GM18867 (cell line): ENCODE data around the gene LANCL3.
A peak's percentile ranks its signal among the peaks of the same experiment; 100 is the strongest.
"Not testable (repeated sequence)": the region's sequence is repeated elsewhere in the genome, so short reads cannot be mapped to it uniquely, and the experiment has no call there.

ENCODE experiments used
- ATAC-seq: cut with Tn5 transposase; IDR thresholded peaks from one replicate; pipeline ENCODE4 v1.9.1; 2021; ENCODE audit warnings: mild to moderate bottlenecking, moderate library complexity; ENCODE audit not compliant: unreplicated experiment

LANCL3 gene

DNA sequence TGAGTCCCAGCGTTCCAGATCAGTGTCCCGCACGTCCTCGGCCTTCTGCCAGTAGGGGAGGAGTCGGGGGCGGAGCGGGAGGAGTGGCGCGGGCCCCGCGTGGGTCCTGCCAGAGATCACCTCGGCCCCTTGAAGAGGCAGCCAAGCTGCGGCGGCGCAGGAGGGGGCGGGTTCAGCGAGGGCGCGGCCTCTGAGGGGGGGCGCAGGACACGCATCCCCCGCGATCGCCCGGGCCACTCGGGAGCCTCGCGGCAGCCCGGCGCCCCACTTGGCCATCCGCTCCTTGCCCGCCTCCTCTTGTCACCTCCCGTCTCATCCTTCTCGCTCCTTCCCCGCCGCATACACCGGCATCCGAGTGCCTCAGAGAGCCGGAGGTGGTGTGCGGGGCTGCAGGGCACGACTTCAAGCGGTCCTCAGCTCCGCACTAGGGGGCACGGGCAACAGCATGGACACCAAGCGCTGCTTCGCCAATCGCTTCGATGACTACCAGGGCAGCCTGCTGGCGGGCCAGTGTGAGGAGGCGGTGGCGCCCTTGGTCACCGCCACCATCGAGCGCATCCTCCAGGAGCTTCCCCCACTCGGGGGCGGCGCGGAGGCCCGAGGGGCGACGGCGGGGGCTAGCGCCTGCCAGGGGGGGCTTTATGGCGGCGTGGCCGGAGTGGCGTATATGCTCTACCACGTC is at the start of gene LANCL3:
Gene LANCL3, plus strand, starts transcription at position 236 of the 682 bp plus-strand sequence. Its CDS starts 210 bp downstream, at position 446.
- peak; percentile 40 for ATAC-seq

DNA sequence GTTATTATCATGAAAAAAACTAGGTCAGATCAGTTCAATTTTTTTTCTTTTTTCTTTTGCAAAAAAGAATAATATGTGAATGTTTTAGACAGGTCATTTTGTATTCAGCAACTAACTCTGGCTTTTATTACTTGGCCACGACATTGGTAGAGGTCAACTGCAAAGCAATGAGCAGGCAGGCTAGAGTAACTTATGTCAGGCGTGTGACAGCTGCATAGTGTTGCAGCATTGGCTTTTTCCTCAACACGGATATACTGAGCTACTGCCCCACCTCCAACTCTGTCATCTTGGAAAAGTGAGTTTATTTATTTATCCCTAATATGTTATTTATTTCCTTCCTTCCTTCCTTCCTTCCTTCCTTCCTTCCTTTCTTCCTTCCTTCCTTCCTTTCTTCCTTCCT is 47.8 kb upstream of the LANCL3 start:
- not testable (repeated sequence) for ATAC-seq

DNA sequence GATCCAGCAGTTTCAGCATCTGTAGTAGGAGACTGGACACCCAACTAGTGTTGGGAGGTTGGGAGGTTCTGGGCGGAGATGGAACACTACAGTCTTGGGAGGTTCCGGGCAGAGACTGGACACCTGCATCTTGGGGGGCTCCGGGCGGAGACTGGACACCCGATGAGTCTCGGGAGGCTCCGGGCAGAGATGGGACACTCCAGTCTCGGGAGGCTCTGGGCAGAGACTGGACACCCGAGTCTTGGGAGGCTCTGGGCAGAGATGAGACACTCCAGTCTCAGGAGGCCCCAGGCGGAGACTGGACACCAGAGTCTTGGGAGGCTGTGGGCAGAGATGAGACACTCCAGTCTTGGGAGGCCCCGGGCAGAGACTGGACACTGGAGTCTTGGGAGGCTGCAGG is 29.5 kb upstream of the LANCL3 start:
- no peak for ATAC-seq

DNA sequence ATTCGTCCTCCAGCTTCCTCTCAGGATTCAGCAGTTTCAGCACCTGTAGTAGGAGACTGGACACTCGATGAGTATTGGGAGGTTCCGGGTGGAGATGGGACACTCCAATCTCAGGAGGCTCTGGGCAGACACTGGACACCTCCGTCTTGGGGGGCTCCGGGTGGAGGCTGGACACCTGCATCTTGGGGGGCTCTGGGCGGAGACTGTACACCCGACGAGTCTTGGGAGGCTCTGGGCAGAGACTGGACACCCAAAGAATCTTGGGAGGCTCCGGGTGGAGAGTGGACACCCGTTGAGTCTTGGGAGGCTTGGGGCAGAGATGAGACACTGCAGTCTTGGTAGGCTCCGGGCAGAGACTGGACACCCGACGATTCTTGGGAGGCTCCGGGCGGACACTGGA is 28.7 kb upstream of the LANCL3 start:
- no peak for ATAC-seq

DNA sequence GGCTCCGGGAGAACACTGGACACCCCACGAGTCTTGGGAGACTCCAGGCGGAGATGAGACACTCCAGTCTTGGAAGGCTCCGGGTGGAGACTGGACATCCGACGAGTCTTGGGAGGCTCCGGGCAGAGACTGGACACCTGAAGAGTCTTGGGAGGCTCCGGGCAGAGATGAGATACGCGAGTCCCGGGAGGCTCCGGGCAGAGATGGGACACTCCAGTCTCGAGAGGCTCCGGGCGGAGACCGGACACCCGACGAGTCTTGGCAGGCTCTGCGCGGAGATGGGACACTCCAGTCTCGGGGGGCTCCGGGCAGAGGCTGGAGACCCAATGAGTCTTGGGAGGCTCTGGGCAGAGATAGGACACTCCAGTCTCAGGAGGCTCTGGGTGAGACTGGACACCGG is 28.1 kb upstream of the LANCL3 start:
- no peak for ATAC-seq

DNA sequence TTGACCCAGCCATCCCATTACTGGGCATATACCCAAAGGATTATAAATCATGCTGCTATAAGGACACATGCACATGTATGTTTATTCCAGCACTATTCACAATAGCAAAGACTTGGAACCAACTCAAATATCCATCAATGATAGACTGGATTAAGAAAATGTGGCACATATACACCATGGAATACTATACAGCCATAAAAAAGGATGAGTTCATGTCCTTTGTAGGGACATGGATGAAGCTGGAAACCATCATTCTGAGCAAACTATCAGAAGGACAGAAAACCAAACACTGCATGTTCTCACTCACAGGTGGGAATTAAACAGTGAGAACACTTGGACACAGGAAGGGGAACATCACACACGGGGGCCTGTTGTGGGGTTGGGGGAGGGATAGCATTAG is 26.9 kb upstream of the LANCL3 start:
- ATAC-seq, result not testable (repeated sequence)

DNA sequence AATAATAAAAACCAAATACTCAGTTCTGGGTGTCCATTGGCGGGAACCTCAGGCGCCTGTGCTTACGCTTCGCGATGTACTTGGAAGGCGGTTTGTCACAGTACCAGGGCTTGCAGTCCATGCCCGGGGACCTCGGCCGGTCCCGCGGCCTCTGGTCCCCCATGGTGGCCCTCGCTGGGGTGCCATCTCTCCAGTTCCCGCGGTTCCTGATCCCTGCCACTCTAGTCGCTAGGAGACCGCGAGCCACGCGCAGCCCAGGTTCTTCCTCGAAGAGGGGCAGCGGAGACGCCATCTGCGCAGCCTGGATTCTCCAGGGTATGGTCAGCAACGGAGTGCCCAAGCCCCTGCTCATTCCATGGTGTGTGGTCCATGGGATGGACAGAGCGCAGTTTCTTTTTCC is 26.4 kb upstream of the LANCL3 start:
- no peak for ATAC-seq

DNA sequence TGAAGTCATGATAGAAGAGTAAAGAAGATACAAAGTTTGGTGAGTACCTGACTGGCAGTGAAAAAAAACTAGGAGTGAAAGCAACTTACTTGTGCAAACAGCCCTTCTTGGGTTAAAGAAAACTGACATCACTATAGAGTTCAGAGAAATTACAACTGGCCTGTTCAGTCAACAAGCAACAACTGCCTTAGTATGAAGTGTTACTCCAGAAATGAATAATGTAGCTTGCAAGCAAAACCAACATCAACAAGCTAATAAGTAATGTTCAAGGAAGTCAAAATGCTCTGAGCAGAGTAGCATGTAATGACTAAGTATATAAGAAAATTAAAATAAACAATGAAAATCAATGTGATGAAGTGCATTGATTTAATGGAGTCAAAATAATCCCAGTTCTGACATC is 21.8 kb upstream of the LANCL3 start:
- not testable (repeated sequence) for ATAC-seq

DNA sequence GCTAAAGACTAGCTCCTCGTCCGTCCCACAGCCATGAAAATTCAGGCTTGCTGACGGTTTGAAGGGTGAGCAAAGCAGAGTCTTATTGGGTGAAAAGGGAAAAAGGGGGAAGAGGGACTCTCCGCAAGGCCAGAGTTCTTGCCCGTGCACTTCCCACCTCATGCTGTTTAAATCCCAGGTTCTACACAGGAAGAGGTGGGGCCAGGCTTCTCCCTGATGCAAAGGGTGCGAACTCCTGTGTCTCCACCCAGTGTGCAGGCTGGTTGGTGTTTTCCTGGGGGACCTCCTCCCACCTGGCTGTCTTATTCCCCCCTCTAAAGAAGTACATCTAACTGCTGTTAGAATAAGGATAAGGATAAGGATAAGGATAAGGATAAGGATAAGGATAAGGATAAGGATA is 18.0 kb upstream of the LANCL3 start:
- no peak for ATAC-seq

DNA sequence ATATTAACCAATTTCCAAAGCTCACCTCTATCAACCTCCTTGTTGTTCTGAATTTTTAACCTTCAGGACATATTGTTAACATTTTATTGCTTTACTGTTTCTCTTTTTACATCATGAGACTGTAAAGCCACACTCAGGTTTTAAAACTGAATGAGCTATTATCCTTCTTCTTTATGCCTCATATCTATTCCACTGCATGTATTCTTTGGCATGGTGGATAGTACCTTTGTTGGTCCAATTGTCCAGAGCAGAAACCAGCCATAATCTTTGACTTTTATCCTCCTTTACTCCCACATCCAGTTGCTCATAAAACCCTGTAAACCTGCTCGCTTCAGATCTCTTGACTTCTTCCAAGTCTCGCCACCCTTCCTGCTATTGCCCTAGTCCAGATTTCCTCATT is 6.2 kb upstream of the LANCL3 start:
- not testable (repeated sequence) for ATAC-seq

DNA sequence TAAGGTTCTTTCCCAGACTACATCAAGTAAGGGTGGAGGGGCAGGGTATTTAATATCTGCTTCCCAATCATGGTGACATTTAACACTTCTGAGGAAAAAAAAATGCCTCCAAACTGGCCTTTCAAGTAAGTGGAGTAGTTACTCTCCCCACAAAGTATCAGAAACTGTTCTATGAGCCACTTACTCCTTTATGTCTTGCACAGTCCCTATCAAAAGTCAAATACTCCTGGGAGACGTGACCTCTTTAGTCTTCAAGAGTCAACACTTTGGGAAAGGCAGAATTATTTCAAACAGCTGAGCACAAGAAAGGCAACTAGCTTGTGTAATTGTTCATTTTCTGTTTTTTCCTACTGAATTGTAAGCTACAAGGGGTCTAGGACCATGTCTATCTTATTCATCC is 1.1 kb upstream of the LANCL3 start:
- not testable (repeated sequence) for ATAC-seq

DNA sequence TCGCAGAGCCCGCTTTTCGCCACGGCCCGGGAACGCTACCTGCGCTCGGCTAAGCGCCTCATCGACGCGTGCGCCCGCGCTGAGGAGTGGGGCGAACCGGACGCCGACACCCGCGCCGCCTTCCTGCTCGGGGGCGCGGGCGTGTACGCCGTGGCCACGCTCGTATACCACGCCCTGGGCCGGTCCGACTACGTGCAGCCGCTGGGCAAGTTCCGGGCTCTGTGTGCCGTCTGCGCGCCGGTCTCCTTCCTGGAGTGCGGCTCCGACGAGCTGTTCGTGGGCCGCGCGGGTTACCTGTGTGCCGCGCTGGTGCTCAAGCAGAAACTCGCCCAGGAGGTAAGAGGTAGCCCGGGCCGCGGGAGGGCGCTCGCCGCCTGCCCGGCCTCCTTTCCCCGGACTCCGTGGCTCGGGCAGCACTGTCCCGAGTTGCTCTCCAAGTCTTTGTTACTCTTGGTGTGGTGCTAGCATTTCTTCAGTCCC is 687 bp downstream of the LANCL3 start:
- ATAC-seq, result peak; percentile 72

DNA sequence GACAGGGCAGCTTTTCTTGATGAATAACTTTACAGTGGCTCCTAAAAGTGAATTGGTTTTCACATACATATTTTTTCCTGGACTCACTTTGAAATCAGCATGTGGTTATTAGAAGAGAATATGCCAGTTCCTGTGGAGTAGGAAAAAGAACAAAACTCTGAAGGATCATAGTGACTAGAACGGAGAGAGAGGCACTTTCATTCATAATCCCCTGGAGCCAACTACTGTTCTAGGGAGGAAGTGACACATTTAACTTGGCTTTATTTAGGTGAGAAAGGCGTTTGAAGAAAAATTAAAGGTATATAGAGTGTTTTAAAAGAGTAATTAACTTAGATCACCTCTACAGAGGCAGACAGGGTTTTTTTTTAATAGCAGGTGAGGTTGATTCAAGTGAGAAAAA is 1.7 kb downstream of the LANCL3 start:
- ATAC-seq, result peak; percentile 27

DNA sequence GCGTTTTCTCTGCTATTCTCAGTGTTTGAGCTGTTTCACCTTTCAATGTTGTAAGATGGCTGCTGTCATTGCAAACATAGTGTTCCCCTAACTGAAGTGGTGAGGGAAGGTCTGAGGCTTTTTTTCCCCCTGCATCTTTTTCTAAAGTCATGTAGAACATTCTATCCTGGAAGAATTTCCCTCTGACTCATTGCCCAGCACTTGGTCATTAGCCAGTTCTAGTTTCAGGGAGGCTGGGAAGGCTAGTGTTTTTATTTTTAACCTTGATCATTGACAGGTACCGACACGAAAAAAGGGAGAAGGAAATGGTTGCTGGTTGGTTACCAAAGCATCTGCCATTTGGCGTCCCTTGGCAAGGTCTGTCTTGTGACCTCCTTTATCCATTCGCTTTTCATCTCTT is 6.6 kb downstream of the LANCL3 start:
- no peak for ATAC-seq

DNA sequence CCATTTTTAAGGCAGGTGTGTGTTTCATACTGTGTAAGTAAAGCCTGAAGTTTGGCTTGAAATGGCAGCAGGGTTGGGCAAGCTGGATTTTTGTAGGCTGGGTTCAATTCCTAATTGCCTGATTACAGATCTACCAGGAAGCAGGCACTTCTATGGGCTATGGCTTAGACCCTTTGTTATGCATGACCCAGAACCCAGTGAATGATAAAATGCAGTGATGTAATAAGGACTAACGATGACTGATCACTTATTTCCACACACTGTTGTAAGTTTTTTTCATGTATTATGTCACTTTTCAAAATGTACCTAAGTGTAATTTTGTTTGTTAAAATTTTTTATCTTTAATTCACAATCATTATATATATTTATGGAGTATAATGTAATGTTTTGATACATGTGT is 8.6 kb downstream of the LANCL3 start:
- ATAC-seq, result no peak

DNA sequence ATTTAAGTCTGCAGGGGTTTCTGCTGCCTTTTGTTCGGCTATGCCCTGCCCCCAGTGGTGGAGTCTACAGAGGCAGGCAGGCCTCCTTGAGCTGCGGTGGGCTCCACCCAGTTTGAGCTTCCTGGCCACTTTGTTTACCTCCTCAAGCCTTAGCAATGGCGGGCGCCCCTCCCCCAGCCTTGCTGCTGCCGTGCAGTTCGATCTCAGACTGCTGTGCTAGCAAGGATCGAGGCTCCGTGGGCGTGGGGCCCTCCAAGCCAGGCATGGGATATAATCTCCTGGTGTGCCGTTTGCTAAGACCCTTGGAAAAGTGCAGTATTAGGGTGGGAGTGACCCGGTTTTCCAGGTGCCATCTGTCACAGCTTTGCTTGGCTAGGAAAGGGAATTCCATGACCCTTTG is 15.9 kb downstream of the LANCL3 start:
- ATAC-seq, result not testable (repeated sequence)

DNA sequence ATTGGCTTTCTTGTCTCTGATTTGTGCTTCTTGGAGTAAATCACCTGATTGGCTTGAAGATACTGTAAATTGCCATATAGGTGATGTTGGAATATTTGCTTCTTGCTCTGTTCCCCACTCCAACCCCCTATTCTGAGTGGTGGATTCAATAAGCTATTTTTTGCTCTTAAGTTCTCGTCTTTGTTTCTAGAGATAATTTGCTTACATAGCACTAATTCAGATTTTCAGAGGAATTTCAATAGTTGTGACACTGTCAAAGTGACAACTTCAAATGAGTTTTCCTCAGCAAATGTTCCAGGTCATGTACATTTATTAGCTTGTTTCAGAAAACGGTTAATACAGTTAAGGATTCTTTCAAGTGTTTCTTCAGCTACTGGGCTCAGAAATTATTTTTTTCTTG is 18.6 kb downstream of the LANCL3 start:
- no peak for ATAC-seq

DNA sequence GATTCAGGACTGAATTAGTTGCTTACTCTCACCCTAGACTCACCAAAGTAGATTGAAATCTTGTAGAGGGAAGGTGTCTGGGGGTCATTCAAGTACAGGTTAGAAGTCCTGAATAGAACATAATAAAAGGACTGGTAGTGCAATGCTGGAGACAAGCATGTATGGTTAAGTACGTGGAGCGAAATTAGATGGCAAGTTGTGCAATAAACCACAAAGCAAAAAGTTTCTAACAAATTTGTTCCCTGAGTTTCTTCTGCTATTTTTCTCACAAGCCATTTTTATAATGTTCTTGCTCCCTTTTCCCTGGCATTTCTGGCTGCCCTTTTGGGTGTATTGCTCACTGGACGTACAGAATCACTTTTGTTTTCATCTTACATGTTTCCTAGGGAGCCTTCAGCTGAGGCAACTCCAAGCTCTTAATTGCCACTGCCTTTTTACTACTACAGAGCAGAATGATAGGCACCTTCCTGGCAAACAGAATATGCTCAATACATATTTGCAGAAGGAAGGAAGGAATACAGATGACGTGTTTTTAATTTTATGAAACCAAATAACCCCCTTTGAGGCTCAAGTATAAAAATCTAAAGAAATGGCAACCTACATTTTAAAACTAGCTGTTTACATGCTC is 23.4 kb downstream of the LANCL3 start:
- no peak for ATAC-seq

DNA sequence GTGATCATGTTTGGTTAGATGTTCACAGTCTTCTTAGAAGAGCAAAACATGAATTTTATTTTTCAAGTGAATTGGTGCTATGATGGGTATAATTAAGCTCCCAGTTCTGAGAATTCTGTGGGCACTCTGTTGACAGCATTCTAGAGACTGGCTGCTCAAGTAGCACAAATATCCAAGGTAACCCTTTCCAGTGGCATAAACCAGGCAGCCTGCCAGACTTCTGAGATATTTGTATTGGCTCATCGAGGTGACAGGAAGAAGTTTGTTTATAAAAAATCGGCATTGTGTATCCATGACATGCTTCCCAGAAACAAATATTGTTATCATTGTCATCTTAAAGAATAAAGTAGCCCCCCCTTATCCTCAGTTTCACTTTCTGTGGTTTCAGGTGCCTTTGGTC is 28.3 kb downstream of the LANCL3 start:
- ATAC-seq, result no peak

DNA sequence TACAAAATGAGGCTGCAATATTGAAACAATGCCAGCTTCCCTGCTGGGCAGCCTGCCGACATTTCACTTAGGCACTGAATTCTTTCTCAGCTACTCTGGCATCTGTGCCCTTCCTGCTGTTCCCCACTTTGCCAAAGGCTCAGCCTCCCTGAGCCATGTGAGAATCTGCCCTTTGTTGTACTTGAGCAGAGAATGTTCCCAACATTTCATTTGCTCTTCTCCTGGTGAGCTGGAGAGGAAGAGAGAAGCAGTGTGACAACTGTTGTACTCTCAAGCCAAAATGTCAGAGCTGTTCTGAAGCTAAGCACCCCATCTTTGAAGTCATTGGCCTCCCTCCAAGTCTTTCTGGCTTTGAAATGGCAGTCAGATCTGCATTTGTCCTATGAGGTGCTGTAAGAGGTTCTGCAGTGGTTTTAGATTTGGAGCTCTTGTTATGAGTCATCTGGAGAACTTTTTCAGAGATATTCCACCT is 32.5 kb downstream of the LANCL3 start:
- ATAC-seq, result peak; percentile 64

DNA sequence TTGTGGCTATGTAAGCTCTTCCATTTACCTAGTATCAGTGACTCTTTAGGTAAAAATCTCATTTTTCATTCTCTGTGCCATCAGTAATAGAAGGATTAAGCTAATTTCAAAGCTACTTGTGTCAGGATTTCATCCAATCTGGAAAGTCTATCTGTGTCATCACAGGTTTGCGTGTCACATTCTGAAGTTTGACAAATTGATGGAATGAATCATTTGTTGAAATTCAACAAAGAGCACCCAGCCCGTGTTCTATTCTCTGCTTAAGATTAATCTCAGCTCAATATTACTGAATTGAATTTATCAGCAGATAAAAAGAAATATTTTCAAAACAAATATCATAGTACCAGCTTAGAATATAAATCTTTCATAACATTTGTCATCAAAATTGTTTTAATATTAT is 35.8 kb downstream of the LANCL3 start:
- no peak for ATAC-seq

DNA sequence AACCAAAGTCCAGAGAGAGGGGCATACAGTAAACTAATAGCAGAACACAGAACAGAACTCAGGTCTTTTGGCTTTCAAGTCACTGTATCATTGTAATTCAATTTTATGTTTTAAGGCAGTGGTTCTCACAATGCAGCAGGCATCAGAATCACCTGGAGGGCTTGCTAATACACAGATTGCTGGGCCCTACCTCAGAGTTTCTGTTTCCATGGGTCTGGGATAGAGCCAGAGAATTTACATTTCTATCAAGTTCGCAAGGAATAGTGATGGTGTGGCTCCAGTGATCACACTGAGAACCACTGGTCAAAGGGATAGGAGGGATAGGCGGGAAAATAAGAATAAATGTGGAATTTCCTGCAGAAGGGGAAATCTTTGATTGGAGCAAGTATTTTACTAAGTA is 36.7 kb downstream of the LANCL3 start:
- ATAC-seq, result no peak

DNA sequence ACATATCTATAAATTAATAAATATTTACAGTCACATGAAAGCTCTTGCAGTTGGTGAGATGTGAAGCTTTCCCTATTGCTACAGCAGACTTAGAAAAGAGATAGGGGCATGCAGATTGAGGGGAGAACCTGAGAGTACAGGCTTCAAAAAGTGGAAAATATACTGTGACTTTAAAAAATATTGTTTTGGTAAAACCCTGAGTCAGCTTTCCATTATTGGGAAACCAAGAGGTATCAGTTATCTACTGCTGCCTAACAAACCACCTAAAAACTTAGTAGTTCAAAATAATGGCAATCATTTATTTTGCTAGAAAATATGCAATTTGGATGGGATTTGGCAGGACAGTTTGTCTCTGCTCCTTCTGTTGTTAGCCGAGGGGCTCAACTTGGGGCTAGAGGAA is 38.3 kb downstream of the LANCL3 start:
- ATAC-seq, result no peak
